Renal cortex interstitium (tissue), 11 donors: ENCODE measurements around the gene SLC25A33. TPM values are rescaled to one million over a fixed set of nuclear protein-coding genes. Genes with fewer than 3 reads are reported as not detected.

ENCODE experiments used
- DNase-seq, 11 donors: peaks; one replicate each; pipeline ENCODE4 v3.0.0-alpha.2; 2013; ENCODE audit warnings: low read depth in 9 of 11, low spot score in 4 of 11; ENCODE audit errors: extremely low read depth in 1 of 11
- polyA plus RNA-seq, 3 donors: library from polyadenylated mRNA; unstranded; fragments of 120-200 nt; gene quantifications; one replicate each; pipeline ENCODE4 v1.2.1, GENCODE V29; 2013; ENCODE audit not compliant: insufficient read length in 3 of 3

The SLC25A33 gene
- polyA plus RNA-seq, 3 donors, result 4.1 to 4.9 (median 4.2) TPM

GRCh38 chr1:9633493-9633892 lies 94.2 kb downstream of the SLC25A33 start:
- DNase-seq, result no peak

GRCh38 chr1:9634582-9634981 lies 95.3 kb downstream of the SLC25A33 start:
- DNase-seq, result no peak

Other genes starting within 250 kb of the SLC25A33 start
- gene SPSB1, start 246.6 kb upstream of the SLC25A33 start, polyA plus RNA-seq, result 10 to 100 TPM in 2 of 3 donors, 1 to 10 TPM in 1; 10.0 to 12.7 (median 10.3) TPM
- 10 to 100 TPM; 14.3 to 21.4 (median 19.1) TPM for gene TMEM201, start 49.4 kb downstream of the SLC25A33 start, polyA plus RNA-seq
- 1 to 10 TPM; 7.5 to 9.8 (median 7.7) TPM for gene PIK3CD, start 112.3 kb downstream of the SLC25A33 start, polyA plus RNA-seq